Measurements from ENCODE around the gene RHOF. TPM values are rescaled to one million over a fixed set of nuclear protein-coding genes. Genes with fewer than 3 reads are reported as not detected.
A peak's percentile ranks its signal among the peaks of the same experiment; 100 is the strongest.

The RHOF gene
- total and polyA plus RNA-seq, 7 donors = 1.4 to 4.8 (median 3.9) TPM

DNA sequence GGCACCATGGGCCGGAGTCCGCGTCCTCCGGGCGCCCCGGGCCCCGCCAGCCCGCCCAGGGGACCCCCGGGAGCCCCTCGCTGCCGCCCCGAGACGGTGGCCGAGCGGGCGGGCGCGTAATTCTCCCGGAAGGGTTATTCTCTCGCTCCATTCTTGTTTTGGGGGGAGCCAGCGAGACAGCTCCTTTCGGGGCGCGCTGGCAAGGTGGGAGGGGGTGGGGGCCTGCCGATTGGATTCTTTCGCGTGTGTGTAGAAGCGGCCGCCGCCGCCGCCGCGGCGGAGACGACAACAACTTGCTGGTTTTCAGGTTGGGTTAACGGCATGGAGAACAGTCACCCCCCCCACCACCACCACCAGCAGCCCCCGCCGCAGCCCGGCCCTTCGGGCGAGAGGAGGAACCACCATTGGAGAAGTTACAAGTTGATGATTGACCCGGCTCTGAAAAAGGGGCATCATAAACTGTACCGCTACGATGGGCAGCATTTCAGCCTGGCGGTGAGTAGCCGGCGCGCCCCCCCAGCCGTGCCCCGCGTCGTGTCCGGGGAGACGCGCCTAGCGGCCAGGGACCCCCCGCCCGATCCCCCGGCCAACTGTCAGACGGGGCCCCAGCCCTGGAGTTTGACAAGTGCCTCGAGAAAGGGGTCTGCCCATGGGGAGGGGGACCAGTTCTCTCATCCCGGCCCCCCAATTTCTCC lies 11.1 kb upstream of the RHOF start:
- no peaks in the 10 kb centered on the region for H3K27me3 ChIP-seq (ENCODE audit: insufficient read depth in 3 of 3, low read length in 2 of 3)
- DNase-seq (peak; percentile 34 to 66), ATAC-seq (no peak)
- no peak for TF ChIP-seq CTCF (IDR thresholded peaks at IDR 0.05)
- peaks cover 0 to 18% of the 10 kb centered on the region in 2 donors for H3K36me3 ChIP-seq (ENCODE audit: insufficient read depth in 1 of 2, low read depth in 1 of 2)
- H3K27ac ChIP-seq = peak overlapping the region; percentile 100
- intact Hi-C loops (cut with DNase I) = no loop called here
- no peaks in the 10 kb centered on the region for H3K9me3 ChIP-seq
- WGBS, 3 donors = 1% methylated on average over 38 to 63 of the region's 63 CpGs
- peak overlapping the region; percentile 86 for H3K4me3 ChIP-seq
- H3K4me1 ChIP-seq = peaks cover 24% of the 10 kb centered on the region

GRCh38 chr12:121803861-121804416 lies 10.5 kb upstream of the RHOF start, which contains the start of gene SETD1B:
TSS of gene SETD1B (plus strand) at chr12:121804009. CDS start at chr12:121804738, 729 bp downstream.
- TF ChIP-seq CTCF (IDR thresholded peaks at IDR 0.05) = no peak
- ATAC-seq = peak in 3 of 4 donors; percentile 17 to 24 (median 18)
- no peaks in the 10 kb centered on the region for H3K9me3 ChIP-seq
- 0 to 6% (median 1%) methylated on average over 3 to 74 of the region's 74 CpGs for WGBS, 3 donors
- H3K4me3 ChIP-seq = peak within 1 kb of the TSS; percentile 86
- no peaks in the 10 kb centered on the region for H3K27me3 ChIP-seq (ENCODE audit: insufficient read depth in 3 of 3, low read length in 2 of 3)
- peaks cover 27% of the 10 kb centered on the region for H3K4me1 ChIP-seq
- peak; percentile 58 to 84 for DNase-seq
- peaks cover 0 to 12% of the 10 kb centered on the region in 2 donors for H3K36me3 ChIP-seq (ENCODE audit: insufficient read depth in 1 of 2, low read depth in 1 of 2)
- intact Hi-C loops (cut with DNase I) = no loop called here
- peak within 1 kb of the TSS; percentile 100 for H3K27ac ChIP-seq

DNA sequence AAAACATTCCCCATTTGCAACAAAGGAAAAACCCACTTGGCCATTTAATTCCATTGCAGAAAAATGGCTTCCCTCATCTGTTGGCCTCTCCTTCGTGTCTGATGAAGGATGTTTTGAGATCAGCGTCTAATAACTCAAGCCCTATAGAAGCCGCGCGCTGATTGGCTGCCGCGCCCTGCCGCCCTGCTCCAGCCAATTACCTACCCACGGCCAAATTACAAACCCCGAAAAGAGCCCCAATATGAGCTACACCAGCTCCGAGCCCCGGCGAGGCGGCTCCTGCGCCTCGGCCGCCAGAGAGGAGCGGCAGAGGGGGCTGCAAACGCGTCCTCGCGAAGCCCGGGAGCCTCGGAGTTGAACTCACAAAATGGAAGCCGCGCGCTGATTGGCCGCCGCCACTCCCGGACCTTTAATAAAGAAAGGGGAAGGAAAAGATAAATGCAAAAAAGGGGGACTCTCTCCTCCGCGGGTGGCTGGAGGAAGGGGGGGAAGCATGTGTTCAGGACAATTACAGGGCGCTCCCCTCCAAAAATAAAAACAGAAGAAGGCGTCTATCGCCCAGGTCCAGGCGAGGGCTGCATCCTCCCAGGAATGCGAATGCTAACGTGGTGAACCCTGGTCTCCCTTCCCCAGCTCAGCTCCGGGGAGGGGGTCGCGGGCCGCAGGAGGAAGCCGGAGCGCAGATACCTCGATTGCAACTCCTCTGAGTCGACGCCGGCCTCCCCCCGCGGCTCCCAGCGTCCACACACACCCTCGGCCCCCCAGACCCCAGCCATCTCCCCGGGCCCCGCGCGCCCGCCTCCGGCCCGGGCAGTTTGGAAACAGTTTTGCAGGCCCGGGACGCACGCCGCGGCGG lies 9.6 kb upstream of the RHOF start:
- ATAC-seq = peak; percentile 27 to 59 (median 33)
- Histone ChIP-seq H3K27me3 (ENCODE audit: insufficient read depth in 3 of 3, low read length in 2 of 3) (no peaks in the 10 kb centered on the region), H3K4me1 (peaks cover 35% of the 10 kb centered on the region), H3K36me3 (ENCODE audit: insufficient read depth in 1 of 2, low read depth in 1 of 2) (peaks cover 0 to 3% of the 10 kb centered on the region in 2 donors), H3K4me3 (peak overlapping the region; percentile 86), H3K9me3 (no peaks in the 10 kb centered on the region), H3K27ac (peak overlapping the region; percentile 100)
- no peak for TF ChIP-seq CTCF (IDR thresholded peaks at IDR 0.05)
- DNase-seq = peak; percentile 88 to 94
- 0 to 1% (median 1%) methylated on average over 44 to 65 of the region's 65 CpGs for WGBS, 3 donors
- intact Hi-C loops (cut with DNase I) = no loop called here

DNA sequence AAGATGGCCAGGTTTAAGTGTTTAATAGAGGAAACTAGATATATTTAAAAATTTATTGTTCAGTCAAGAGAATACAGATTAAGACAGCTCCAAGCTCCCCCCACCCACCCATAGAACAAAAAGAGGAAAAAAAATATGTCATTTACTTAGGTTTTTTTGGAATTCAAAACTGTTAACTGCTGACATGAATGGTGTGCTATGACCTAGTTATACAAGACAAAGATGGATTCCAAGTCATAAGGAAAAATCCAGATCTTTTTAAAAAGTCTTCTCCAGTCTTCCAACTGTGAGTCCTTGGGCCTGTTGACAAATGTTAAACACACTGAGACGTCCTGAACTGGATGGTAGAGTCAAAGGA lies 9.0 kb upstream of the RHOF start:
- no peak for ATAC-seq
- 0 to 3% (median 0%) methylated on average over 1 of the region's 1 CpG for WGBS, 3 donors
- no peaks in the 10 kb centered on the region for H3K27me3 ChIP-seq (ENCODE audit: insufficient read depth in 3 of 3, low read length in 2 of 3)

More for the DNA sequence above, 9.0 kb upstream of the RHOF start:
- peak overlapping the region; percentile 86 for H3K4me3 ChIP-seq
- H3K27ac ChIP-seq = peak overlapping the region; percentile 100
- peaks cover 0 to 3% of the 10 kb centered on the region in 2 donors for H3K36me3 ChIP-seq (ENCODE audit: insufficient read depth in 1 of 2, low read depth in 1 of 2)
- no peak for TF ChIP-seq CTCF (IDR thresholded peaks at IDR 0.05)
- DNase-seq = no peak
- no peaks in the 10 kb centered on the region for H3K9me3 ChIP-seq
- intact Hi-C loops (cut with DNase I) = no loop called here
- peaks cover 41% of the 10 kb centered on the region for H3K4me1 ChIP-seq
